Hepatocyte (in vitro differentiated cells): ENCODE measurements around the gene MTCH1. TPM values are rescaled to one million over a fixed set of nuclear protein-coding genes. Genes with fewer than 3 reads are reported as not detected.

Experiments used
- DNase-seq: peaks from one replicate; pipeline ENCODE4 v3.0.0-alpha.2; 2016; ENCODE audit warnings: low spot score
- H2AFZ ChIP-seq: fragments of 200-600 bp; sonication (generic); 2 replicates; pipeline ENCODE4 v1.6.0; 2016; ENCODE audit warnings: antibody characterized with exemption, mild to moderate bottlenecking
- H3K27ac ChIP-seq: fragments of 200-600 bp; sonication (generic); 2 replicates; pipeline ENCODE4 v1.5.1; 2016; ENCODE audit warnings: mild to moderate bottlenecking
- H3K27me3 ChIP-seq: fragments of 200-600 bp; sonication (generic); 2 replicates; pipeline ENCODE4 v1.6.1; 2016
- H3K36me3 ChIP-seq: fragments of 200-600 bp; sonication (generic); replicated peaks from 2 replicates; pipeline ENCODE4 v1.5.1; 2016; ENCODE audit warnings: low read depth; ENCODE audit not compliant: insufficient read depth
- H3K4me1 ChIP-seq: fragments of 200-600 bp; sonication (generic); 2 replicates; pipeline ENCODE4 v1.5.1; 2016; ENCODE audit warnings: mild to moderate bottlenecking, moderate library complexity; ENCODE audit not compliant: insufficient read depth
- H3K4me2 ChIP-seq: fragments of 200-600 bp; sonication (generic); 2 replicates; pipeline ENCODE4 v1.6.0; 2016
- H3K4me3 ChIP-seq: fragments of 200-600 bp; sonication (generic); 2 replicates; pipeline ENCODE4 v1.5.1; 2016; ENCODE audit warnings: mild to moderate bottlenecking
- H3K79me2 ChIP-seq: fragments of 200-600 bp; sonication (generic); 2 replicates; pipeline ENCODE4 v1.6.0; 2017; ENCODE audit warnings: mild to moderate bottlenecking
- H3K9me2 ChIP-seq: fragments of 200-600 bp; sonication (generic); replicated peaks from 2 replicates; pipeline ENCODE4 v1.6.0; 2017; ENCODE audit warnings: mild to moderate bottlenecking; ENCODE audit not compliant: insufficient read depth
- H3K9me3 ChIP-seq: fragments of 200-600 bp; sonication (generic); 2 replicates; pipeline ENCODE4 v1.5.1; 2016; ENCODE audit warnings: low read depth, mild to moderate bottlenecking
- H4K20me1 ChIP-seq: fragments of 200-600 bp; sonication (generic); 2 replicates; pipeline ENCODE4 v1.6.0; 2016; ENCODE audit warnings: mild to moderate bottlenecking; ENCODE audit not compliant: insufficient read depth, poor library complexity, severe bottlenecking
- CTCF ChIP-seq: fragments of 200-600 bp; sonication (generic); IDR thresholded peaks from 2 replicates; pipeline ENCODE4 v1.5.1; 2016; ENCODE audit warnings: antibody characterized with exemption, mild to moderate bottlenecking; ENCODE audit not compliant: poor library complexity
- EZH2 ChIP-seq: fragments of 200-600 bp; sonication (generic); IDR thresholded peaks from 2 replicates; pipeline ENCODE4 v1.6.1; 2016; ENCODE audit warnings: antibody characterized with exemption, mild to moderate bottlenecking, borderline replicate concordance
- EZH2phosphoT487 ChIP-seq: fragments of 200-600 bp; sonication (generic); IDR thresholded peaks from one replicate; pipeline ENCODE4 v1.6.1; 2018; ENCODE audit warnings: antibody characterized with exemption, mild to moderate bottlenecking, low read depth, moderate library complexity; ENCODE audit not compliant: unreplicated experiment, severe bottlenecking
- WGBS: methylation state at CpG from one replicate; pipeline ENCODE4 v1.1.6; 2016; ENCODE audit warnings: low lambda C conversion rate; ENCODE audit errors: missing lambda C conversion rate; 5-methylcytosine and 5-hydroxymethylcytosine counted together
- polyA plus RNA-seq: library from polyadenylated mRNA; unstranded; fragments of >200 nt; fragmentation: Nextera tagmentation; extraction: Ambion mirVana; gene quantifications from 2 replicates; pipeline ENCODE4 v1.2.1, GENCODE V29; 2016
- total RNA-seq: library from RNA; depleted of rRNA; stranded (reverse); fragments of >200 nt; gene quantifications from 2 replicates; pipeline ENCODE4 v1.2.3, GENCODE V29; 2014

The MTCH1 gene
- total and polyA plus RNA-seq, 2 experiments from 2014 or later = 203 to 395 TPM

DNA sequence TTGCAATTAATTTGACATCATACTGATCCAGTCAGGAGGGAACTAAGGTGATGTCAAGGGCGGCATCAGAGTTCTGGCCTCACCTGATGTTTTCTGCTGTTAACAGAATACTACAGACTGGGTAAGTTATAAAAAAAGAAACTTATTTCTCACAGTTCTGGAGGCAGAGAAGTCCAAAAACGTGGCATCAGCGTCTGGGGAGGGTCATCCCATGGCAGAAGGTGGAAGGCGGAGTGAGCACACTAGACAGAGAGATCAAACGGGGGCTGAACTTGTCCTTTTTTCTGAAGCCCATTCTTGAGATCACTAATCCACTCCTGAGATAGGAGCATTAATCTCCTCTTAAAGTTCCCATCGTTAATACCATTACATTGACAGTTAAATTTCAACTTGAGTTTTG is 3.3 kb upstream of the MTCH1 start:
- Histone ChIP-seq H3K27me3 (no peaks in the 10 kb centered on the region), H3K4me1 (peaks cover 15% of the 10 kb centered on the region), H3K4me3 (no peak overlapping the region), H3K9me2 (no peaks in the 10 kb centered on the region), H2AFZ (no peak overlapping the region), H3K36me3 (no peaks in the 10 kb centered on the region), H3K27ac (no peak overlapping the region), H3K4me2 (no peak overlapping the region), H4K20me1 (peaks cover 6% of the 10 kb centered on the region), H3K79me2 (peaks cover 23% of the 10 kb centered on the region), H3K9me3 (no peaks in the 10 kb centered on the region)
- DNase-seq = no peak
- TF ChIP-seq CTCF = no peak
- TF ChIP-seq EZH2phosphoT487 = no peak
- no peak for TF ChIP-seq EZH2
- WGBS = 70% methylated on average over 6 of the region's 6 CpGs

- H3K9me3 ChIP-seq = no peaks in the 10 kb centered on the region
- peaks cover 28% of the 10 kb centered on the region for H4K20me1 ChIP-seq
- H3K4me1 ChIP-seq = peaks cover 22% of the 10 kb centered on the region
- peak overlapping the region; percentile 99 for H3K4me3 ChIP-seq
- DNase-seq = no peak
- WGBS = 6% methylated on average over 8 of the region's 8 CpGs
- TF ChIP-seq EZH2phosphoT487 (no peak), CTCF (no peak)
- H2AFZ ChIP-seq = peak overlapping the region; percentile 82
- H3K9me2 ChIP-seq = no peaks in the 10 kb centered on the region
- H3K36me3 ChIP-seq = no peaks in the 10 kb centered on the region
- no peaks in the 10 kb centered on the region for H3K27me3 ChIP-seq
- H3K27ac ChIP-seq = peak overlapping the region; percentile 97
- peaks cover 48% of the 10 kb centered on the region for H3K79me2 ChIP-seq
- H3K4me2 ChIP-seq = peak overlapping the region; percentile 82
Measured at GRCh38 chr6:36986704-36987047, 680 bp upstream of the MTCH1 start.

GRCh38 chr6:36985417-36985807 is 584 bp downstream of the MTCH1 start:
- peak overlapping the region; percentile 99 for H3K4me3 ChIP-seq
- H3K79me2 ChIP-seq = peaks cover 61% of the 10 kb centered on the region
- peak overlapping the region; percentile 83 for H3K4me2 ChIP-seq
- H3K27ac ChIP-seq = peak overlapping the region; percentile 97
- H3K9me3 ChIP-seq = no peaks in the 10 kb centered on the region
- H2AFZ ChIP-seq = peak overlapping the region; percentile 49
- 0% methylated on average over 8 of the region's 15 CpGs for WGBS
- H4K20me1 ChIP-seq = peaks cover 41% of the 10 kb centered on the region
- TF ChIP-seq EZH2 (no peak), EZH2phosphoT487 (no peak), CTCF (no peak)
- no peak for DNase-seq
- H3K4me1 ChIP-seq = peaks cover 22% of the 10 kb centered on the region
- H3K9me2 ChIP-seq = no peaks in the 10 kb centered on the region
- H3K27me3 ChIP-seq = no peaks in the 10 kb centered on the region
- no peaks in the 10 kb centered on the region for H3K36me3 ChIP-seq
